ENCODE results near the gene ENPP3.

Gene ENPP3

DNA sequence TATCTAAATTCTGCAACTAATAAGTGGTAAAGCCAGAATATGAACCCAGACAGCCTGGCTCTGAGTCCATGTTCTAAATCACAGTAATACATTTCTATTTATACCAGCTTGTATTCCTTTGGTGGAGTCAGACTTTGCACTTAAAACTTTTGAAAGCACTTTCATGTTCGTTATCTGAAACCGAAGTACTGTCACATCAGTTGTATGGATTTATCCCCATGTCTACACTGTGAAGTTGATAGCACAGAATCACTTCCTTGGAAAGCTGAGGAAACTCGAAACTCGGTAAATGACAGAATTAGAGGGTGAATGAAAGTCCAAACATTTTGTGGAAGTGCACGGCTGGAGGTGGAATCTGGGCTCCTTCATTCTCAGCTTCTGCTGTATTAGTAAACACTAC lies 102.0 kb downstream of the ENPP3 start:
- H3K27me3 ChIP-seq (ENCODE audit: control insufficient read depth, low read length), result no peaks in the 10 kb centered on the region
- no peak for TF ChIP-seq EZH2phosphoT487 (IDR thresholded peaks at IDR 0.05; ENCODE audit: borderline replicate concordance, low read length)
- TF ChIP-seq, protein P1, sequence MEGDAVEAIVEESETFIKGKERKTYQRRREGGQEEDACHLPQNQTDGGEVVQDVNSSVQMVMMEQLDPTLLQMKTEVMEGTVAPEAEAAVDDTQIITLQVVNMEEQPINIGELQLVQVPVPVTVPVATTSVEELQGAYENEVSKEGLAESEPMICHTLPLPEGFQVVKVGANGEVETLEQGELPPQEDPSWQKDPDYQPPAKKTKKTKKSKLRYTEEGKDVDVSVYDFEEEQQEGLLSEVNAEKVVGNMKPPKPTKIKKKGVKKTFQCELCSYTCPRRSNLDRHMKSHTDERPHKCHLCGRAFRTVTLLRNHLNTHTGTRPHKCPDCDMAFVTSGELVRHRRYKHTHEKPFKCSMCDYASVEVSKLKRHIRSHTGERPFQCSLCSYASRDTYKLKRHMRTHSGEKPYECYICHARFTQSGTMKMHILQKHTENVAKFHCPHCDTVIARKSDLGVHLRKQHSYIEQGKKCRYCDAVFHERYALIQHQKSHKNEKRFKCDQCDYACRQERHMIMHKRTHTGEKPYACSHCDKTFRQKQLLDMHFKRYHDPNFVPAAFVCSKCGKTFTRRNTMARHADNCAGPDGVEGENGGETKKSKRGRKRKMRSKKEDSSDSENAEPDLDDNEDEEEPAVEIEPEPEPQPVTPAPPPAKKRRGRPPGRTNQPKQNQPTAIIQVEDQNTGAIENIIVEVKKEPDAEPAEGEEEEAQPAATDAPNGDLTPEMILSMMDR (IDR thresholded peaks at IDR 0.05; ENCODE audit: low read depth, low read length, poor library complexity, severe bottlenecking), result no peak
- H3K4me1 ChIP-seq (ENCODE audit: control insufficient read depth, low read length), result peaks cover 10% of the 10 kb centered on the region
- no peaks in the 10 kb centered on the region for H3K79me2 ChIP-seq (ENCODE audit: control insufficient read depth, low read length)
- H3F3A ChIP-seq (ENCODE audit: control insufficient read depth, insufficient read depth), result 0 out of 2 replicates have a peak, but pooled peaks cover 3% of the 10 kb centered on the region
- H3K27ac ChIP-seq (ENCODE audit: low read depth, low read length), result no peak overlapping the region
- H3K4me3 ChIP-seq (ENCODE audit: low read length), result no peak overlapping the region
- no peak overlapping the region for H3K4me2 ChIP-seq (ENCODE audit: low read length)
- peaks cover 79% of the 10 kb centered on the region for H3K36me3 ChIP-seq (ENCODE audit: control insufficient read depth, low read length)
- H4K20me1 ChIP-seq (ENCODE audit: control insufficient read depth, insufficient read depth, low read depth, low read length), result no peaks in the 10 kb centered on the region
- no peaks in the 10 kb centered on the region for H3K9me2 ChIP-seq (replicated peaks; ENCODE audit: control insufficient read depth, low read length)
- no peaks in the 10 kb centered on the region for H3K9me3 ChIP-seq (ENCODE audit: control insufficient read depth, insufficient read depth, low read length)

DNA sequence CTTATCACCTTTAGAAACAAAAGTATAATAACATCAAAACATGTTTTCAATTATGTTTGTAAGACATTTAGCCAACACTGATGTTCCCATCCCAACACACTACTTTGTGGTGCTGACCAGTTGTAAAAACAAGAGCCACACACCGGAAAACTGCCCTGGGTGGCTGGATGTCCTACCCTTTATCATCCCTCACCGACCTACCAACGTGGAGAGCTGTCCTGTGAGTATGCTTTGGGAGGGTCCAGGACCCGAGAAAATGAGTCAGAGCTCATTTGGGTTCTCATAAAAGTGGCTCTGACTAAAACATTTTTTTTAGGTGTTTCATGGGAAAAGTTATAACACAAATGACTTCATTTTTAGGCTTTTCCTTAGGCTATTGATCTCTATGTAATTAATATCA lies 103.1 kb downstream of the ENPP3 start:
- no peaks in the 10 kb centered on the region for H3K79me2 ChIP-seq (ENCODE audit: control insufficient read depth, low read length)
- no peak overlapping the region for H3K4me3 ChIP-seq (ENCODE audit: low read length)
- H3K9me2 ChIP-seq (replicated peaks; ENCODE audit: control insufficient read depth, low read length), result no peaks in the 10 kb centered on the region
- H3K4me1 ChIP-seq (ENCODE audit: control insufficient read depth, low read length), result peaks cover 10% of the 10 kb centered on the region
- no peaks in the 10 kb centered on the region for H4K20me1 ChIP-seq (ENCODE audit: control insufficient read depth, insufficient read depth, low read depth, low read length)
- H3K4me2 ChIP-seq (ENCODE audit: low read length), result no peak overlapping the region
- TF ChIP-seq, protein P1 (IDR thresholded peaks at IDR 0.05; ENCODE audit: low read depth, low read length, poor library complexity, severe bottlenecking), result no peak
- TF ChIP-seq EZH2phosphoT487 (IDR thresholded peaks at IDR 0.05; ENCODE audit: borderline replicate concordance, low read length), result no peak
- peaks cover 77% of the 10 kb centered on the region for H3K36me3 ChIP-seq (ENCODE audit: control insufficient read depth, low read length)
- H3K9me3 ChIP-seq (ENCODE audit: control insufficient read depth, insufficient read depth, low read length), result no peaks in the 10 kb centered on the region
- H3K27me3 ChIP-seq (ENCODE audit: control insufficient read depth, low read length), result no peaks in the 10 kb centered on the region
- H3F3A ChIP-seq (ENCODE audit: control insufficient read depth, insufficient read depth), result 0 out of 2 replicates have a peak, but pooled peaks cover 3% of the 10 kb centered on the region
- H3K27ac ChIP-seq (ENCODE audit: low read depth, low read length), result no peak overlapping the region

DNA sequence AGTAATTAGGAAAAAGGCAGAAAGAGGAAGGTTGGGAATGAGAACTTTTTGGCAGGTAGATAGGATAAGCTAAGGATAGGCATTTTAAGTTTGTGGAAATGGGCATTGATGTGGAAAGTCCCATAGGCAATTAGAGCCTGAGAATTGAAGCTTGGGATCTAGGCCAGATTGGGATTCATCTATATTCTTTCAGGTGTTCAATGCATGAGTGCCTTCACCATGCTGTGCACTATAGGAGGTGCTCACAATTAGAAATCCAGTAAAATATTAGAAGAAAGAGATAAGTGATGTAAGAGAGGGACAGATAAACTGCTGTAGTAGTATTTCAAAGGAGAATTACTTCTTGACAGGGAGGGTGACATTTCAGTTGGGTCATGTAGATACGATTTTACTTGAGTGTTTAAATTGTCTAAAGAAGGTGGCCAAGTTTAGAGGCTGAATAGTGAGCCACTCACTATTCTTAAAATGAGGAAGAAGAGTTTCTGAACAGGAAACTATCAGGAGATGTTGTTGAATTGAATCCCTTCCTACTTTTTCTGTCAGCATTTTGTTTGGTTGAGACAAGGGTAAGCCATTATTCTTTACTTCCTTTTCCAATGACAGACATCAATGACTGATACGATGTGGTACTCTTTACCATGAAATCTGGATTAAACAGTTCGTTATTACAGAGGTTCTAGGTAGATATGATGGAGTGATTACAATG lies 104.7 kb downstream of the ENPP3 start:
- Histone ChIP-seq H3F3A (ENCODE audit: control insufficient read depth, insufficient read depth) (peaks cover 7% of the 10 kb centered on the region; the same call in 1 of the 2 replicates), H3K9me3 (ENCODE audit: control insufficient read depth, insufficient read depth, low read length) (no peaks in the 10 kb centered on the region), H3K27me3 (ENCODE audit: control insufficient read depth, low read length) (no peaks in the 10 kb centered on the region), H3K36me3 (ENCODE audit: control insufficient read depth, low read length) (peaks cover 67% of the 10 kb centered on the region), H3K9me2 (replicated peaks; ENCODE audit: control insufficient read depth, low read length) (no peaks in the 10 kb centered on the region), H3K79me2 (ENCODE audit: control insufficient read depth, low read length) (no peaks in the 10 kb centered on the region), H3K4me1 (ENCODE audit: control insufficient read depth, low read length) (peaks cover 10% of the 10 kb centered on the region), H3K27ac (ENCODE audit: low read depth, low read length) (no peak overlapping the region), H3K4me2 (ENCODE audit: low read length) (no peak overlapping the region), H4K20me1 (ENCODE audit: control insufficient read depth, insufficient read depth, low read depth, low read length) (no peaks in the 10 kb centered on the region), H3K4me3 (ENCODE audit: low read length) (no peak overlapping the region)
- TF ChIP-seq, protein P1 (IDR thresholded peaks at IDR 0.05; ENCODE audit: low read depth, low read length, poor library complexity, severe bottlenecking), result no peak
- TF ChIP-seq EZH2phosphoT487 (IDR thresholded peaks at IDR 0.05; ENCODE audit: borderline replicate concordance, low read length), result no peak
